H9 (cell line): ENCODE measurements around the gene SNX30. TPM values are rescaled to one million over a fixed set of nuclear protein-coding genes. Genes with fewer than 3 reads are reported as not detected.

Source experiments
- DNase-seq: peaks from one replicate; pipeline ENCODE4 v3.0.0-alpha.2; 2017
- H2AFZ ChIP-seq: one replicate; pipeline ENCODE4 v1.6.1; 2013; ENCODE audit warnings: mild to moderate bottlenecking, low read length, control low read depth, moderate library complexity
- H2AK5ac ChIP-seq: 2 replicates; pipeline ENCODE4 v1.6.1; 2013; ENCODE audit warnings: low read length, control low read depth, mixed read lengths; ENCODE audit not compliant: insufficient read length
- H2BK120ac ChIP-seq: one replicate; pipeline ENCODE4 v1.6.1; 2013; ENCODE audit warnings: low read depth, mild to moderate bottlenecking, low read length, control low read depth, inconsistent platforms; ENCODE audit not compliant: poor library complexity, severe bottlenecking
- H2BK12ac ChIP-seq: 2 replicates; pipeline ENCODE4 v1.6.1; 2013; ENCODE audit warnings: low read length, control low read depth, mixed read lengths, low read depth; ENCODE audit not compliant: insufficient read length
- H2BK15ac ChIP-seq: 2 replicates; pipeline ENCODE4 v1.6.1; 2013; ENCODE audit warnings: low read depth, low read length, control low read depth
- H2BK20ac ChIP-seq: one replicate; pipeline ENCODE4 v1.6.1; 2013; ENCODE audit warnings: low read depth, mild to moderate bottlenecking, low read length, control low read depth, inconsistent platforms; ENCODE audit not compliant: poor library complexity, severe bottlenecking
- H2BK5ac ChIP-seq: 2 replicates; pipeline ENCODE4 v1.6.1; 2013; ENCODE audit warnings: low read length, control low read depth, mixed read lengths; ENCODE audit not compliant: insufficient read length
- H3K14ac ChIP-seq: 2 replicates; pipeline ENCODE4 v1.6.1; 2013; ENCODE audit warnings: low read length, control low read depth; ENCODE audit not compliant: insufficient read depth
- H3K18ac ChIP-seq: 2 replicates; pipeline ENCODE4 v1.6.1; 2013; ENCODE audit warnings: low read depth, mild to moderate bottlenecking, mixed read lengths, low read length, control low read depth; ENCODE audit not compliant: insufficient read length
- H3K23ac ChIP-seq: 2 replicates; pipeline ENCODE4 v1.6.1; 2013; ENCODE audit warnings: low read length, control low read depth, mixed read lengths, low read depth; ENCODE audit not compliant: insufficient read length
- H3K23me2 ChIP-seq: 2 replicates; pipeline ENCODE4 v1.6.1; 2013; ENCODE audit warnings: low read depth, mild to moderate bottlenecking, mixed read lengths, low read length, control low read depth; ENCODE audit not compliant: insufficient read length, poor library complexity, severe bottlenecking
- H3K27ac ChIP-seq: 2 replicates; pipeline ENCODE4 v1.5.1; 2013; ENCODE audit warnings: low read length, control low read depth, mixed read lengths, low read depth; ENCODE audit not compliant: insufficient read length
- H3K27me3 ChIP-seq: 2 replicates; pipeline ENCODE4 v1.6.1; 2013; ENCODE audit warnings: low read length, control low read depth, inconsistent platforms; ENCODE audit not compliant: insufficient read depth
- H3K4ac ChIP-seq: 2 replicates; pipeline ENCODE4 v1.6.1; 2013; ENCODE audit warnings: low read depth, mild to moderate bottlenecking, control low read depth, inconsistent platforms, low read length, moderate library complexity
- H3K4me1 ChIP-seq: 2 replicates; pipeline ENCODE4 v1.6.1; 2013; ENCODE audit warnings: low read length, control low read depth, inconsistent platforms; ENCODE audit not compliant: insufficient read depth
- H3K4me2 ChIP-seq: 2 replicates; pipeline ENCODE4 v1.6.1; 2013; ENCODE audit warnings: low read length, control low read depth, mixed read lengths; ENCODE audit not compliant: insufficient read length, insufficient read depth
- H3K56ac ChIP-seq: 2 replicates; pipeline ENCODE4 v1.6.1; 2013; ENCODE audit warnings: low read depth, mild to moderate bottlenecking, mixed read lengths, low read length, control low read depth; ENCODE audit not compliant: insufficient read length
- H3K79me1 ChIP-seq: 2 replicates; pipeline ENCODE4 v1.6.1; 2013; ENCODE audit warnings: low read depth, mild to moderate bottlenecking, moderate library complexity, low read length, control low read depth, inconsistent platforms; ENCODE audit not compliant: insufficient read depth, poor library complexity, severe bottlenecking
- H3K79me2 ChIP-seq: 2 replicates; pipeline ENCODE4 v1.6.1; 2013; ENCODE audit warnings: low read length, control low read depth, inconsistent platforms; ENCODE audit not compliant: insufficient read depth
- H3K9ac ChIP-seq: 2 replicates; pipeline ENCODE4 v1.6.1; 2013; ENCODE audit warnings: low read length, control low read depth, mixed read lengths; ENCODE audit not compliant: insufficient read length; ENCODE audit errors: extremely low read depth
- H3K9me3 ChIP-seq: one replicate; pipeline ENCODE4 v1.6.1; 2013; ENCODE audit warnings: low read depth, low read length, inconsistent platforms; ENCODE audit not compliant: control insufficient read depth
- H3T11ph ChIP-seq: one replicate; pipeline ENCODE4 v1.6.1; 2013; ENCODE audit warnings: mild to moderate bottlenecking, low read length, control low read depth, inconsistent platforms
- H4K20me1 ChIP-seq: one replicate; pipeline ENCODE4 v1.6.1; 2013; ENCODE audit not compliant: control insufficient read depth, insufficient read length, insufficient read depth
- H4K5ac ChIP-seq: 2 replicates; pipeline ENCODE4 v1.6.1; 2013; ENCODE audit warnings: low read depth, mild to moderate bottlenecking, mixed read lengths, low read length, control low read depth; ENCODE audit not compliant: insufficient read length
- H4K8ac ChIP-seq: replicated peaks from 2 replicates; pipeline ENCODE4 v1.6.1; 2013; ENCODE audit warnings: low read length, control low read depth, mixed read lengths, low read depth; ENCODE audit not compliant: insufficient read length
- H4K91ac ChIP-seq: 2 replicates; pipeline ENCODE4 v1.6.1; 2013; ENCODE audit warnings: low read depth, mild to moderate bottlenecking, moderate library complexity, mixed read lengths, low read length, control low read depth; ENCODE audit not compliant: insufficient read length
- H3K27ac Mint-ChIP-seq, 3 experiments: 2 replicates in 2 of 3; 3 replicates in 1 of 3; pipeline ENCODE4 v1.8.0; 2020 to 2021; ENCODE audit warnings: mixed read lengths in 3 of 3, mild to moderate bottlenecking in 1 of 3, moderate library complexity in 1 of 3
- H3K27me3 Mint-ChIP-seq: 2 replicates; pipeline ENCODE4 v1.8.0; 2021; ENCODE audit warnings: low read depth, mild to moderate bottlenecking, moderate library complexity, mixed read lengths
- H3K36me3 Mint-ChIP-seq, 3 experiments: 2 replicates in 2 of 3; 3 replicates in 1 of 3; pipeline ENCODE4 v1.8.0; 2020 to 2021; ENCODE audit warnings: low read depth in 3 of 3, mixed read lengths in 3 of 3; ENCODE audit not compliant: insufficient read depth in 1 of 3
- H3K4me1 Mint-ChIP-seq, 2 experiments: 2 replicates each; pipeline ENCODE4 v1.8.0; 2020; ENCODE audit warnings: mixed read lengths in 2 of 2
- H3K4me3 Mint-ChIP-seq, 2 experiments: 2 replicates in 1 of 2; 3 replicates in 1 of 2; pipeline ENCODE4 v1.8.0; 2020 to 2021; ENCODE audit warnings: mild to moderate bottlenecking in 2 of 2, mixed read lengths in 2 of 2, moderate library complexity in 1 of 2
- H3K9me3 Mint-ChIP-seq, 2 experiments: 2 replicates in 1 of 2; 3 replicates in 1 of 2; pipeline ENCODE4 v1.8.0; 2020; ENCODE audit warnings: mild to moderate bottlenecking in 2 of 2, mixed read lengths in 2 of 2, moderate library complexity in 1 of 2
- CTCF ChIP-seq: fragments of 200-600 bp; sonication (generic); conservative IDR thresholded peaks from 3 replicates; pipeline ENCODE4 v1.8.0; 2021; ENCODE audit warnings: antibody characterized with exemption, mild to moderate bottlenecking
- WGBS: extraction: QIAGEN DNeasy Blood & Tissue Kit; methylation state at CpG from one replicate; pipeline ENCODE4 v1.1.7; 2013; ENCODE audit warnings: missing lambda C conversion rate, low lambda C conversion rate, mixed read lengths; ENCODE audit not compliant: insufficient read length; ENCODE audit errors: extremely low coverage; 5-methylcytosine and 5-hydroxymethylcytosine counted together
- total RNA-seq: library from RNA; stranded (reverse); gene quantifications from 2 replicates; pipeline ENCODE4 v1.2.1, GENCODE V29; 2021

The SNX30 gene
- total RNA-seq, 1 experiment from 2014 or later, result 10.3 TPM

- no peak overlapping the region for H3K9ac ChIP-seq
- H2BK5ac ChIP-seq, result no peak overlapping the region
- H2BK15ac ChIP-seq, result no peak overlapping the region
- no peaks in the 10 kb centered on the region for H3K23me2 ChIP-seq
- H3K27ac ChIP-seq, result no peak overlapping the region
- H3K23ac ChIP-seq, result no peak overlapping the region
- no peak for DNase-seq
- H3K56ac ChIP-seq, result no peak overlapping the region
- H3K4ac ChIP-seq, result no peak overlapping the region
- H3K4me3 Mint-ChIP-seq, result no peak overlapping the region
- H2AFZ ChIP-seq, result no peak overlapping the region
- no peaks in the 10 kb centered on the region for H3K27me3 Mint-ChIP-seq
- H4K91ac ChIP-seq, result no peak overlapping the region
- peaks cover 10 to 37% (median 26%) of the 10 kb centered on the region in 3 experiments; a peak in 6 of 7 replicates for H3K36me3 Mint-ChIP-seq
- WGBS, result no CpG with 5 or more reads among the region's 3 CpGs
- H3K27me3 ChIP-seq, result no peaks in the 10 kb centered on the region
- no peaks in the 10 kb centered on the region for H4K20me1 ChIP-seq
- H2BK20ac ChIP-seq, result no peak overlapping the region
- no peak overlapping the region for H3K4me2 ChIP-seq
- no peak overlapping the region for H3T11ph ChIP-seq
- H2BK12ac ChIP-seq, result no peak overlapping the region
- H3K79me2 ChIP-seq, result no peaks in the 10 kb centered on the region
- H3K18ac ChIP-seq, result no peak overlapping the region
- H3K14ac ChIP-seq, result no peak overlapping the region
- H2BK120ac ChIP-seq, result no peak overlapping the region
- H3K4me1 Mint-ChIP-seq, result peaks cover 24 to 29% of the 10 kb centered on the region in 2 experiments
- no peaks in the 10 kb centered on the region for H3K79me1 ChIP-seq
- H3K9me3 Mint-ChIP-seq, result no peaks in the 10 kb centered on the region
- no peak for TF ChIP-seq CTCF
- H3K4me1 ChIP-seq, result peaks cover under 1% of the 10 kb centered on the region; the same call in 1 of the 2 replicates
- no peak overlapping the region for H2AK5ac ChIP-seq
- no peak overlapping the region; a peak in 1 of 7 replicates for H3K27ac Mint-ChIP-seq
- no peak overlapping the region for H4K8ac ChIP-seq
- no peaks in the 10 kb centered on the region for H3K9me3 ChIP-seq
- H4K5ac ChIP-seq, result no peak overlapping the region
Measured at GRCh38 chr9:112841261-112841660, 90.7 kb downstream of the SNX30 start.
